Measurements from ENCODE around the gene CLDN5. TPM values are rescaled to one million over a fixed set of nuclear protein-coding genes. Genes with fewer than 3 reads are reported as not detected.

Gene CLDN5
- total and polyA plus RNA-seq, 5 donors = 4.1 to 23.9 (median 12.2) TPM

- intact Hi-C loops (cut with DNase I) = no loop called here
- Histone ChIP-seq H3K4me3 (ENCODE audit: low read length) (no peak overlapping the region), H3K27ac (ENCODE audit: low read length) (no peak overlapping the region), H3K4me1 (ENCODE audit: control insufficient read depth, insufficient read depth, low read length) (peaks cover 2% of the 10 kb centered on the region), H3K27me3 (ENCODE audit: control insufficient read depth, insufficient read depth) (no peaks in the 10 kb centered on the region), H3K9me3 (ENCODE audit: control insufficient read depth, low read length) (no peaks in the 10 kb centered on the region)
- ATAC-seq = no peak
- DNase-seq = no peak
- WGBS = 64% methylated on average over 3 of the region's 3 CpGs
Measured at GRCh38 chr22:19530751-19531150, 6.5 kb upstream of the CLDN5 start.

DNA sequence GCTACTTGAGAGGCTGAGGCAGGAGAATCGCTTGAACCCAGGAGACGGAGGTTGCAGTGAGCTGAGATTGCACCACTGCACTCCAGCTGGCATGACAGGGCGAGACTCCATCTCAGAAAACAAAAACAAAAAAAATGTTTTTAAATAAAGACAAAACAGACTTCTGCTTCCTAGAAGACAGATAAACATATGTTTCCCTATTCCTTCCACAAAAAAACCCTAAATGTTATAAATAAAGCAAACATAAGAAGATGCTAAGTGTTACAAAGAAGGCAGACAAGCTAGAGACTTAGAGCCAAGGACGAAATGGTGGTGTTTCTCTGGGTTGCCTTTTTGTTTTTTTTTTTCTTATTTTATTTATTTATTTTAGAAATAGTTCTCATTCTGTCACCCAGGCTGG lies 5.6 kb upstream of the CLDN5 start:
- Histone ChIP-seq H3K27ac (ENCODE audit: low read length) (no peak overlapping the region), H3K4me3 (ENCODE audit: low read length) (no peak overlapping the region), H3K27me3 (ENCODE audit: control insufficient read depth, insufficient read depth) (no peaks in the 10 kb centered on the region), H3K9me3 (ENCODE audit: control insufficient read depth, low read length) (no peaks in the 10 kb centered on the region), H3K4me1 (ENCODE audit: control insufficient read depth, insufficient read depth, low read length) (peaks cover 2% of the 10 kb centered on the region)
- 82% methylated on average over 4 of the region's 4 CpGs for WGBS
- DNase-seq (no peak), ATAC-seq (no peak)
- intact Hi-C loops (cut with DNase I) = no loop called here

DNA sequence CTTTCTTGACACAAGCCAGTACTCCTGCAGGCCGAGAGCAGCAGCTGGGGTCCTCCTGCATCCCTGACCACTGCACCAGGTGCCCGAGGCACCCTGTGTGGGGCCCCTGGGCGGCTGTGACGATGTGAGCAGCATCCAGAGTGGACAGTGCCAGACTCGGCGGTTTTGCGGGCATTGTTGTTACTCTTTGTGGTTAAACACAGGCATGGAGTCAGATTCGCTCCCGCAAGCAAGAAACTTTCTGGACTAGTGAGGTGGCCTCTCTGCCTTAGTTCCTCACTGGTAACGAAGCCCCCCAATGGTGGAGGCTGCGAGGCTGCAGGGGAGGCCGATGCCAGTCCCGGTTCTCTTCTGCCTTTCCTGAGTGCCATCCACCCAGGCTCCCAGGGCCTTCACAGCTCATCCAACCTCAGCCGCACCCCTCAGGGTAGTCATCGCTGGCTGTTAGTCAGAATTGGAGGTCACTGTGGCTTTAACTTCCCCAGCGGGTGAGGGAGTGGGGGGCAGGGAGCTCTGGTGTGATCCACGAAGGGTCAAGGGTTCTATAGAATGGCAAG lies 3.7 kb upstream of the CLDN5 start:
- H3K9me3 ChIP-seq (ENCODE audit: control insufficient read depth, low read length) = no peaks in the 10 kb centered on the region
- H3K4me1 ChIP-seq (ENCODE audit: control insufficient read depth, insufficient read depth, low read length) = peaks cover 2% of the 10 kb centered on the region
- H3K27me3 ChIP-seq (ENCODE audit: control insufficient read depth, insufficient read depth) = no peaks in the 10 kb centered on the region
- intact Hi-C loops (cut with DNase I) = no loop called here
- no peak for DNase-seq
- H3K4me3 ChIP-seq (ENCODE audit: low read length) = no peak overlapping the region
- 79% methylated on average over 17 of the region's 17 CpGs for WGBS
- H3K27ac ChIP-seq (ENCODE audit: low read length) = no peak overlapping the region
- no peak for ATAC-seq

DNA sequence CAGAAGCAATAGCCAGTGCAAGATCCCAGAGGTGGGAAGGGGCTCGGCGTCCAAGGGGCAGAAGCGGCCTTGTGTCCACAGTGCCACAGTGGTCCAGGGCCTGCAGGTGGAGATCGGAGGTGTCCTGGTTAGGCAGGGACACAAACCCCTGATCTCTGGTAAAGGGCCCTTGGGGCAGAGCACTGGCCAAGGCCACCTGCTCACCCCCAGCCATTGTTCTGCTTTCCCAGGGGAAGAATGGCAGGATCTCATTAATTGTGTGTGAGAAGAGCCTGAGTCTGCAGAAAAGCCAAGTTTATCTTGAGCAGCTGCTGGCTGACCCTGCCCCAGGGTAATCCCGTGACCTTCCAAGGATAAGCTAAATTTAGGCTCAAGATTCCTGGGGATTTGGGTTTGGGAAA lies 3.1 kb upstream of the CLDN5 start:
- DNase-seq (no peak), ATAC-seq (no peak)
- peaks cover 2% of the 10 kb centered on the region for H3K4me1 ChIP-seq (ENCODE audit: control insufficient read depth, insufficient read depth, low read length)
- no peak overlapping the region for H3K27ac ChIP-seq (ENCODE audit: low read length)
- intact Hi-C loops (cut with DNase I) = no loop called here
- H3K27me3 ChIP-seq (ENCODE audit: control insufficient read depth, insufficient read depth) = no peaks in the 10 kb centered on the region
- H3K4me3 ChIP-seq (ENCODE audit: low read length) = no peak overlapping the region
- WGBS = 76% methylated on average over 5 of the region's 5 CpGs
- no peaks in the 10 kb centered on the region for H3K9me3 ChIP-seq (ENCODE audit: control insufficient read depth, low read length)

DNA sequence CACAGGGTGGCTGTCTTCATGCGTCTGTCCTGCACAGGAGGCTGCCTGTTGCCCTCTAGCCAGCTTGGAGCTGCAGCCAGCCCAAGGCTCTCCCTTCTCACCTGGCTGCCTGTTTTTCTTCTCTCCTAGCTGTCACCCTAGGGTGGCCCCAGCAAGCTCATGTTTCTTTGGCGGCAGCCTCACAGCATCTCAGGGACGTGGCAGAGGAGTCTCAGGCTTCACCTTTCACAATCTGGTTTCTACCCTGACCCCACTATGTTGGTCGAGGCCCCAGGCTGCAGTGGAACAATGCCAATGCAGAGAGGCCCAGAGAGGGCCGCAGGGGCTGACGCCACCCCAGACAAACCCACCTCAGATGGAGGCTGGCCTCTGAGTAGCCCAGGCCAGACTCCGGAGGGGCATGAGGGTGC lies 2.5 kb upstream of the CLDN5 start:
- Histone ChIP-seq H3K4me1 (ENCODE audit: control insufficient read depth, insufficient read depth, low read length) (peaks cover 2% of the 10 kb centered on the region), H3K9me3 (ENCODE audit: control insufficient read depth, low read length) (no peaks in the 10 kb centered on the region), H3K27ac (ENCODE audit: low read length) (no peak overlapping the region), H3K27me3 (ENCODE audit: control insufficient read depth, insufficient read depth) (no peaks in the 10 kb centered on the region), H3K4me3 (ENCODE audit: low read length) (no peak overlapping the region)
- intact Hi-C loops (cut with DNase I) = no loop called here
- DNase-seq = no peak
- no peak for ATAC-seq
- WGBS = 87% methylated on average over 7 of the region's 7 CpGs

- Histone ChIP-seq H3K9me3 (ENCODE audit: control insufficient read depth, low read length) (no peaks in the 10 kb centered on the region), H3K4me1 (ENCODE audit: control insufficient read depth, insufficient read depth, low read length) (peaks cover 2% of the 10 kb centered on the region), H3K4me3 (ENCODE audit: low read length) (no peak overlapping the region), H3K27ac (ENCODE audit: low read length) (no peak overlapping the region), H3K27me3 (ENCODE audit: control insufficient read depth, insufficient read depth) (no peaks in the 10 kb centered on the region)
- no peak for ATAC-seq
- WGBS = 97% methylated on average over 11 of the region's 11 CpGs
- intact Hi-C loops (cut with DNase I) = no loop called here
- no peak for DNase-seq
Measured at GRCh38 chr22:19526076-19526701, 2.0 kb upstream of the CLDN5 start.

- 57% methylated on average over 3 of the region's 3 CpGs for WGBS
- DNase-seq = no peak
- H3K27ac ChIP-seq (ENCODE audit: low read length) = no peak overlapping the region
- no peaks in the 10 kb centered on the region for H3K9me3 ChIP-seq (ENCODE audit: control insufficient read depth, low read length)
- no peak for ATAC-seq
- no peak overlapping the region for H3K4me3 ChIP-seq (ENCODE audit: low read length)
- intact Hi-C loops (cut with DNase I) = no loop called here
- H3K4me1 ChIP-seq (ENCODE audit: control insufficient read depth, insufficient read depth, low read length) = peaks cover 2% of the 10 kb centered on the region
- no peaks in the 10 kb centered on the region for H3K27me3 ChIP-seq (ENCODE audit: control insufficient read depth, insufficient read depth)
Measured at GRCh38 chr22:19525666-19526065, 1.5 kb upstream of the CLDN5 start.

GRCh38 chr22:19525116-19525660 lies 978 bp upstream of the CLDN5 start:
- WGBS = 66% methylated on average over 15 of the region's 15 CpGs
- Histone ChIP-seq H3K27ac (ENCODE audit: low read length) (peak overlapping the region; percentile 73), H3K9me3 (ENCODE audit: control insufficient read depth, low read length) (no peaks in the 10 kb centered on the region), H3K27me3 (ENCODE audit: control insufficient read depth, insufficient read depth) (no peaks in the 10 kb centered on the region), H3K4me3 (ENCODE audit: low read length) (peak overlapping the region; percentile 39), H3K4me1 (ENCODE audit: control insufficient read depth, insufficient read depth, low read length) (peaks cover 2% of the 10 kb centered on the region)
- ATAC-seq (peak; percentile 5 to 8), DNase-seq (peak in 2 of 3 donors; percentile 60 to 61)
- intact Hi-C loops (cut with DNase I) = no loop called here

DNA sequence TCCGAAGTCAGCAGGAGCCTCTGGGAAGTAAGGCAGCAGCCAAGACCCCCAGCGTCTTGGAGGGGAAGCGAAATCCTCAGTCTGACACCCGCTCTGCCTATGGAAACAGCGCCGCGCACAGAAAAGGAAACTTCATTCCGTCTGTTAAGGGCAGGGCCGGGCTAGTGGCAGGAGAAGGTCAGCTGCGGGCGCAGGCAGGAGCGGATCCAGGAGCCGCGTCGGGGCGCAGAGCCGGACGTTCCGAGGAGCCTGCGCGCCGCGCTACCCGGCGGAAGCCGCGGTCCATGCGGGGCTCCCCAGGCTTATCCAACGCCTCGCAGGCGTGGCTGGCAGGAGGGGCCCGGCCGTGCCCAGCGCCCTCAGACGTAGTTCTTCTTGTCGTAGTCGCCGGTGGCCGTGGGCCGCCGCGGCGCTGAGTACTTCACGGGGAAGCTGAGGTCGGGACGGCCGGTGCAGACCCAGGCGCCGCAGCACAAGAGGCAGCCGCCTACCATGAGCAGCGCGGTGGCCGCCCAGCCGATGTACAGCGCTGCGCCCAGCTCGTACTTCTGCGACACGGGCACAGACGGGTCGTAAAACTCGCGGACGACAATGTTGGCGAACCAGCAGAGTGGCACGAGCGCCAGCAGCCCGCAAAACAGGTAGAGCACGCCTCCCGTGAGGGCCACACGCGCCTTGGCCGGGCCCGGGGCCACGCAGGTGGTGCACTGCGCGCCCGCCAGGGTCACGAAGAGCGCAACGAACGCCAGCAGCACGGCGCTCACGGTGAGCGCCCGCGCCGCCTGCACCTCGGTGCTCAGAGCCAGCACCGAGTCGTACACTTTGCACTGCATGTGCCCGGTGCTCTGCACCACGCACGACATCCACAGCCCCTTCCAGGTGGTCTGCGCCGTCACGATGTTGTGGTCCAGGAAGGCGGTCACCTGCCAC lies 705 bp downstream of the CLDN5 start:
- ATAC-seq (peak in 1 of 2 donors; percentile 21), DNase-seq (no peak)
- Histone ChIP-seq H3K4me3 (ENCODE audit: low read length) (peak overlapping the region; percentile 39), H3K27ac (ENCODE audit: low read length) (peak overlapping the region; percentile 2), H3K27me3 (ENCODE audit: control insufficient read depth, insufficient read depth) (no peaks in the 10 kb centered on the region), H3K9me3 (ENCODE audit: control insufficient read depth, low read length) (no peaks in the 10 kb centered on the region), H3K4me1 (ENCODE audit: control insufficient read depth, insufficient read depth, low read length) (peaks cover 2% of the 10 kb centered on the region)
- intact Hi-C loops (cut with DNase I) = no loop called here
- WGBS = 2% methylated on average over 99 of the region's 99 CpGs

DNA sequence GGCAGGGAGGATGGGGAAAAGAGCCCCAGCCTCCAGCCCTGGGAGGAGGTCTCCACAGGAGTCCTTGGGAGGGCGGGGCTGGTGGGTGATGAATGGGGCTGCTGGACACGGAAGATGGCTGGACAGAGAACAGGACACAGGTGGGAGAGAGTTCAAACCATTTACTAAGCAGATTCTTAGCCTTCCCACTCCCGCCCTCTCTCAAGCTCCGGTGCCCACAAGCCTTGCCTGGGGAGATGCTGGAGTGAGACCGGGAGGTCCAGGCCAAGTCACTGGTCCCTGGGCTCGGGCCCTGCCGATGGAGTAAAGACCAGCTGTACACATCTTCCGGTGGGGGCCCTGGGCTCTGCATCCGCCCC lies 1.4 kb downstream of the CLDN5 start:
- H3K27me3 ChIP-seq (ENCODE audit: control insufficient read depth, insufficient read depth) = no peaks in the 10 kb centered on the region
- peaks cover 2% of the 10 kb centered on the region for H3K4me1 ChIP-seq (ENCODE audit: control insufficient read depth, insufficient read depth, low read length)
- H3K27ac ChIP-seq (ENCODE audit: low read length) = no peak overlapping the region
- intact Hi-C loops (cut with DNase I) = no loop called here
- no peak for DNase-seq
- 24% methylated on average over 9 of the region's 9 CpGs for whole genome bisulfite sequencing
- no peaks in the 10 kb centered on the region for H3K9me3 ChIP-seq (ENCODE audit: control insufficient read depth, low read length)
- H3K4me3 ChIP-seq (ENCODE audit: low read length) = peak overlapping the region; percentile 39
- no peak for ATAC-seq

All from right cardiac atrium (tissue), 5 donors.